ENCODE measurements around the gene EIF5B. TPM values are rescaled to one million over a fixed set of nuclear protein-coding genes. Genes with fewer than 3 reads are reported as not detected.
"Not testable (repeated sequence)": the region's sequence is repeated elsewhere in the genome, so short reads cannot be mapped to it uniquely, and the experiment has no call there.

The EIF5B gene
- polyA plus RNA-seq, 3 donors, result 0.58 to 3.2 (median 1.5) TPM

DNA sequence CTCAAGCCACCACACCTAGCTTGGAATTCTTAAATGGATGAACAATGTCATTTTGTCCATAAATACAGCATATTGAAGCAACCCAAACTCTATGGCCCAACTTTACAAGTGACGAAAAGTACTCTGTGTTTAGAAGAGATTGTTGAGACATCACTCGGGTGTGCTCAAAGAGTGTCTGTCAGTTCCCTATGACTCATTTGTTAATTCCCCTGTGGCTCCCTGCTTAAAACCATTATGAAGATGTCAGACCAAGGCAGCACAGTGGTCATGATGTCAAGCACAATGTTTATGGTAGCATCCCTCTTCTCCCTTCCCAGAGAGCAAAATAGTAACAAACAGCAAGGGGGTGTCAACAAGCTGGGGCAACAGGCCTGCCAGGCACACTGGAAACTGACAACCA is 39.2 kb upstream of the EIF5B start:
- peaks cover 0 to 2% of the 10 kb centered on the region in 2 donors for H3K9me3 ChIP-seq (replicated peaks in 1 of 2; ENCODE audit: control insufficient read depth in 1 of 2, insufficient read depth in 1 of 2, low read length in 2 of 2)
- no peak overlapping the region for H3K27ac Mint-ChIP-seq
- 100% methylated on average over 1 of the region's 2 CpGs for WGBS (ENCODE audit: insufficient coverage)
- intact Hi-C loops (cut with micrococcal nuclease), result no loop called here
- no peaks in the 10 kb centered on the region for H3K27me3 ChIP-seq (ENCODE audit: control insufficient read depth in 2 of 2, insufficient read depth in 2 of 2, low read length in 2 of 2)
- TF ChIP-seq, protein P1, sequence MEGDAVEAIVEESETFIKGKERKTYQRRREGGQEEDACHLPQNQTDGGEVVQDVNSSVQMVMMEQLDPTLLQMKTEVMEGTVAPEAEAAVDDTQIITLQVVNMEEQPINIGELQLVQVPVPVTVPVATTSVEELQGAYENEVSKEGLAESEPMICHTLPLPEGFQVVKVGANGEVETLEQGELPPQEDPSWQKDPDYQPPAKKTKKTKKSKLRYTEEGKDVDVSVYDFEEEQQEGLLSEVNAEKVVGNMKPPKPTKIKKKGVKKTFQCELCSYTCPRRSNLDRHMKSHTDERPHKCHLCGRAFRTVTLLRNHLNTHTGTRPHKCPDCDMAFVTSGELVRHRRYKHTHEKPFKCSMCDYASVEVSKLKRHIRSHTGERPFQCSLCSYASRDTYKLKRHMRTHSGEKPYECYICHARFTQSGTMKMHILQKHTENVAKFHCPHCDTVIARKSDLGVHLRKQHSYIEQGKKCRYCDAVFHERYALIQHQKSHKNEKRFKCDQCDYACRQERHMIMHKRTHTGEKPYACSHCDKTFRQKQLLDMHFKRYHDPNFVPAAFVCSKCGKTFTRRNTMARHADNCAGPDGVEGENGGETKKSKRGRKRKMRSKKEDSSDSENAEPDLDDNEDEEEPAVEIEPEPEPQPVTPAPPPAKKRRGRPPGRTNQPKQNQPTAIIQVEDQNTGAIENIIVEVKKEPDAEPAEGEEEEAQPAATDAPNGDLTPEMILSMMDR (IDR thresholded peaks at IDR 0.05), result no peak
- peaks cover 1 to 5% of the 10 kb centered on the region in 2 donors for H3K36me3 Mint-ChIP-seq
- H3K4me2 ChIP-seq (replicated peaks; ENCODE audit: extremely low read depth, low read length, poor library complexity, severe bottlenecking), result no peak overlapping the region
- no peak overlapping the region for H3K27ac ChIP-seq (ENCODE audit: low read depth in 1 of 2, low read length in 2 of 2)
- H3K9me3 Mint-ChIP-seq, result peaks cover 0 to 3% (median 0%) of the 10 kb centered on the region in 7 donors
- no peaks in the 10 kb centered on the region for H3K36me3 ChIP-seq (replicated peaks in 1 of 2; ENCODE audit: control insufficient read depth in 1 of 2, insufficient read depth in 2 of 2, low read length in 2 of 2)
- H3K27me3 Mint-ChIP-seq (ENCODE audit: low read depth in 3 of 3), result peaks cover 0 to 2% (median 1%) of the 10 kb centered on the region in 3 donors
- no peaks in the 10 kb centered on the region for H3K4me1 ChIP-seq (ENCODE audit: control insufficient read depth in 1 of 2, insufficient read depth in 2 of 2, low read length in 2 of 2)
- no peak for DNase-seq
- H3K4me1 Mint-ChIP-seq, result no peaks in the 10 kb centered on the region
- no peak overlapping the region for H3K9ac ChIP-seq (ENCODE audit: insufficient read depth, low read length, poor library complexity, severe bottlenecking)
- H4K20me1 ChIP-seq (ENCODE audit: insufficient read depth, low read length), result no peaks in the 10 kb centered on the region
- H2AFZ ChIP-seq (ENCODE audit: insufficient read depth, low read depth, low read length, poor library complexity, severe bottlenecking), result no peak overlapping the region
- no peak overlapping the region for H3K4me3 ChIP-seq (replicated peaks in 1 of 3; ENCODE audit: low read depth in 2 of 3, low read length in 3 of 3)
- H3K79me2 ChIP-seq (ENCODE audit: insufficient read depth, low read length), result no peaks in the 10 kb centered on the region
- no peak overlapping the region for H3K4me3 Mint-ChIP-seq

DNA sequence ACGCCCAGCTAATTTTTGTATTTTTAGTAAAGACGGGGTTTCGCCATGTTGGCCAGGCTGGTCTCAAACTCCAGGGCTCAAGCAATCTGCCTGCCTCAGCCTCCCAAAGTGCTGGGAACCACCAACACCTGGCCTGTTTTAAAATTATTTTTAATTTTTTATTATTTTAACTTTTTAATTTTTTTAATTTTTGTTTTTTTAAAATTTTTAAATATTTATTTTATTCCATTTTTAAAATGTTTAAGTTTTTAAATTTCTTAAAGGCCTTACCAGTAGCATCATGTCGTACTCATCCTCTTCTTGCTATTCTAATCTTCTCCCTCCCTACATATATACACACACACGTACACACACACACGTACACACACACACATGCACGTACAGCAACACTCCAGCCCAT is 37.6 kb upstream of the EIF5B start:
- Histone ChIP-seq H3K36me3 (replicated peaks in 1 of 2; ENCODE audit: control insufficient read depth in 1 of 2, insufficient read depth in 2 of 2, low read length in 2 of 2) (no peaks in the 10 kb centered on the region), H2AFZ (ENCODE audit: insufficient read depth, low read depth, low read length, poor library complexity, severe bottlenecking) (no peak overlapping the region), H3K9ac (ENCODE audit: insufficient read depth, low read length, poor library complexity, severe bottlenecking) (no peak overlapping the region), H4K20me1 (ENCODE audit: insufficient read depth, low read length) (no peaks in the 10 kb centered on the region), H3K27me3 (ENCODE audit: control insufficient read depth in 2 of 2, insufficient read depth in 2 of 2, low read length in 2 of 2) (no peaks in the 10 kb centered on the region), H3K27ac (ENCODE audit: low read depth in 1 of 2, low read length in 2 of 2) (no peak overlapping the region), H3K4me2 (replicated peaks; ENCODE audit: extremely low read depth, low read length, poor library complexity, severe bottlenecking) (no peak overlapping the region), H3K9me3 (replicated peaks in 1 of 2; ENCODE audit: control insufficient read depth in 1 of 2, insufficient read depth in 1 of 2, low read length in 2 of 2) (peaks cover 0 to 2% of the 10 kb centered on the region in 2 donors), H3K4me3 (replicated peaks in 1 of 3; ENCODE audit: low read depth in 2 of 3, low read length in 3 of 3) (no peak overlapping the region), H3K79me2 (ENCODE audit: insufficient read depth, low read length) (no peaks in the 10 kb centered on the region), H3K4me1 (ENCODE audit: control insufficient read depth in 1 of 2, insufficient read depth in 2 of 2, low read length in 2 of 2) (no peaks in the 10 kb centered on the region)
- DNase-seq, result no peak
- intact Hi-C loops (cut with micrococcal nuclease), result no loop called here
- Mint-ChIP-seq H3K36me3 (peaks cover 10 to 16% of the 10 kb centered on the region in 2 donors), H3K4me3 (no peak overlapping the region), H3K9me3 (peaks cover 0 to 5% (median 0%) of the 10 kb centered on the region in 7 donors), H3K27me3 (ENCODE audit: low read depth in 3 of 3) (peaks cover 0 to 2% (median 1%) of the 10 kb centered on the region in 3 donors), H3K4me1 (no peaks in the 10 kb centered on the region), H3K27ac (no peak overlapping the region)
- 100% methylated on average over 1 of the region's 7 CpGs for WGBS (ENCODE audit: insufficient coverage)
- TF ChIP-seq, protein P1 (IDR thresholded peaks at IDR 0.05), result no peak

DNA sequence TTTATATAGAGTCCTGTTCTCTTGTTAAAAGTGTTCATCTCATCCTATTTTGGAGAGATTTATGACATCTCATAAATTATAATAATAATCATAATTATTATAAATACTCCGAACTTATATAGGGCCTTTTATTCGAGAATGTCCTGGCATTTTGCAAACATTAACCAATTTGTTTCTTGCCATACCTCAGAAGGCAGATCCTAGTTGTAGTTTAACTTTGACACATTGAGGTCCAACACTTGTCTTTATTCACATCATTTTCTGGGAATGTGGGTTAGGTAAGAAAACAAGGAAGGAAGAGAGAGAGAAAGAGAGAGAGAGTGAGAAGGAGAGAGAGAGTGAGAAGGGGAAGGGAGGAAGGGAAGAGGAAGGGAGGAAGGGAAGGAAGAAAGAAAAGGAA is 36.1 kb upstream of the EIF5B start, which contains the start of gene LYG1:
LYG1 (minus strand) TSS at position 101 of the 400 bp plus-strand sequence. CDS start 5,527 bp downstream, outside the sequence.
- H3K4me3 ChIP-seq (replicated peaks in 1 of 3; ENCODE audit: low read depth in 2 of 3, low read length in 3 of 3); H3K4me1 Mint-ChIP-seq; H3K27me3 ChIP-seq (ENCODE audit: control insufficient read depth in 2 of 2, insufficient read depth in 2 of 2, low read length in 2 of 2); H3K9me3 ChIP-seq (replicated peaks in 1 of 2; ENCODE audit: control insufficient read depth in 1 of 2, insufficient read depth in 1 of 2, low read length in 2 of 2); DNase-seq; intact Hi-C loops (cut with micrococcal nuclease); H3K4me2 ChIP-seq (replicated peaks; ENCODE audit: extremely low read depth, low read length, poor library complexity, severe bottlenecking); H3K4me1 ChIP-seq (ENCODE audit: control insufficient read depth in 1 of 2, insufficient read depth in 2 of 2, low read length in 2 of 2); H2AFZ ChIP-seq (ENCODE audit: insufficient read depth, low read depth, low read length, poor library complexity, severe bottlenecking); H3K27me3 Mint-ChIP-seq (ENCODE audit: low read depth in 3 of 3); H3K27ac ChIP-seq (ENCODE audit: low read depth in 1 of 2, low read length in 2 of 2); H3K36me3 ChIP-seq (replicated peaks in 1 of 2; ENCODE audit: control insufficient read depth in 1 of 2, insufficient read depth in 2 of 2, low read length in 2 of 2); H3K79me2 ChIP-seq (ENCODE audit: insufficient read depth, low read length); H3K4me3 Mint-ChIP-seq; H3K9me3 Mint-ChIP-seq; H4K20me1 ChIP-seq (ENCODE audit: insufficient read depth, low read length); H3K9ac ChIP-seq (ENCODE audit: insufficient read depth, low read length, poor library complexity, severe bottlenecking): not testable (repeated sequence)
- peak within 1 kb of the TSS in 1 of 7 donors; percentile 23 for H3K27ac Mint-ChIP-seq
- WGBS (ENCODE audit: insufficient coverage), result no CpG with 5 or more reads among the region's 2 CpGs
- H3K36me3 Mint-ChIP-seq, result peaks cover 10 to 25% of the 10 kb centered on the region in 2 donors

Data from CD14-positive monocyte (primary cell).